Adrenal gland (tissue), 5 donors: ENCODE measurements around the gene OSBPL7.

Source experiments
- CTCF ChIP-seq, 6 experiments: fragments of 450-650 bp in 4 of 6; fragments of 200-600 bp in 2 of 6; sonication (generic) in 1 of 6; IDR thresholded peaks; 1 replicate in 5 of 6; 2 replicates in 1 of 6; pipeline versions ENCODE4 v1.5.1 to v1.8.0; 2016 to 2021; ENCODE audit warnings: antibody characterized with exemption in 6 of 6, mild to moderate bottlenecking in 2 of 6, moderate library complexity in 1 of 6
- POLR2A ChIP-seq, 2 donors: fragments of 450-650 bp; IDR thresholded peaks; one replicate each; pipeline ENCODE4 v1.6.1; 2017; ENCODE audit warnings: antibody characterized with exemption in 2 of 2, mild to moderate bottlenecking in 2 of 2, moderate library complexity in 1 of 2
- donor health status: DM: no; HTN: no; CAD: no.

- no peak for TF ChIP-seq CTCF (IDR thresholded peaks at IDR 0.05)
- no peak for TF ChIP-seq POLR2A (IDR thresholded peaks at IDR 0.05)
Observed at GRCh38 chr17:47816111-47816735, 5.4 kb downstream of the OSBPL7 start.
